Measurements from ENCODE around the gene MT1X.

Gene MT1X

DNA sequence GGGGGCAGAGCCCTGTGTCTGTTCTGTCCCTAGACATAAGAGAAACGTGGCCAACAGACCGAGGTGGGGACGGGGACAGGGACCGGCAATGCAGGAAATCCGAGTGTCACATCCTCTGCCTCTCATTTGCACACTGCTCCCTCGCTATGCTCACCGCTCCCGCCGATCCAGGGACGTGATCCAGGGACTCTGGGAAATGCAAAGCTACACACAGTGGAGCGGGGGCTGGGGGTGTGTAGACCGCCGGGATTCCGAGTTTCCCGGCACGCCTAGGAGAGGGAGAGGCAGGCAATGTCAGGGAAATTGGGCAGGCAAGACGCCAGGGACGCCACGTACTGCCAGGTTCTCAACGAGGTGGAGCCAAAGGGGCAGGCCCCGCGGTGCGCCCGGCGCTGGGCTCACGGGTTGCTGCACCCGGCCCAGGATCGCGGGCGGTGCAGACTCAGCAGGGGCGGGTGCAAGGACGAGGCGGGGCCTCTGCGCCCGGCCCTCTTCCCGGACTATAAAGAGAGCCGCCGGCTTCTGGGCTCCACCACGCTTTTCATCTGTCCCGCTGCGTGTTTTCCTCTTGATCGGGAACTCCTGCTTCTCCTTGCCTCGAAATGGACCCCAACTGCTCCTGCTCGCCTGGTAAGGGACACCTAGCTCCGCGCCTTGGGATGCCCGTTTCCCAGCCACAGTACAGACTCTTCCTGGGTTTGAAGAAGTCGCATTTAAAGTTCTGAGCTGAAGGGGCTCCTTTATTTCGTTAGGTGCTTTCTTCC lies at the start of gene MT1X:
Gene MT1X, plus strand, starts transcription at position 532 of the 764 bp plus-strand sequence. Its CDS starts 71 bp downstream, at position 603.
- peak; percentile 94 for DNase-seq (ENCODE audit: low read depth, low spot score)

DNA sequence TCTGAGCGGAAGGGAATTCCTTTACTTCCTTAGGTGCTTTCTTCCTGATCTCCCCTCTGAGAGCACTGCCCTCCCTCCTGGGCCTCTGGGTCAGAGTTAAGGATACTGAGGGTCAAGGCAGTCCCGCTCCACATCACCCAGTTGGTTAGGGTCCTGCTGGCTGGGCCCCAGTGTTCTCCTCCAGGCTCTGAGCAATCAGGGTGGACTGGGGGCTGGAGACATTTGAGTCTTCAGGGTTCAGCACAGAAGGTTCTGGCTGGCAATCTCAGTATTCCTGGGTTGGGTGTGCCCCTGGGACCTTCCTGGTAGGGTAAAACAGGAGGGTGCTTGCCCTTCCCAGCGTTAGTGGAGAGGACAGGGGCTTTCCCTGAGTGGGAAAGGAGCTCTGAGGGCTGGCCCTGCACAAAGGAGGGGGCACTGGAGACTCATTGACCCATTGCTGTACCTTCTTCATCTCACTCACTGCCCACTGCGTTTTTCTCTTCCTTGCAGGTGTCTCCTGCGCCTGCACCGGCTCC lies 49.4 kb upstream of the MT1X start:
- DNase-seq (ENCODE audit: low read depth, low spot score) = no peak

DNA sequence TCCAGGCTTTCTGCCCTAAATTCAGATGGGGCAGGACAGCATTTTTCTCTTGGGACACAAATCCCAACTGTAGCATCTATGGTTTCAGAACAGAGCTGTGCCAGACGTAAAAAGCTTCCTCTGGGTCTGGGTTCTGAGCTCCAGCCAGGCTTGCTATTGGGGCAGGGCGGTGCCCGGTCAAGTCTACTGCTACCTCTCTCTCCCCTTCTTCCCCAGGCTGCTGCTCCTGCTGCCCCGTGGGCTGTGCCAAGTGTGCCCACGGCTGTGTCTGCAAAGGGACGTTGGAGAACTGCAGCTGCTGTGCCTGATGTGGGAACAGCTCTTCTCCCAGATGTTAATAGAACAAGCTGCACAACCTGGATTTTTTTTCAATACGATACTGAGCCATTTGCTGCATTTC lies 48.7 kb upstream of the MT1X start:
- no peak for DNase-seq (ENCODE audit: low read depth, low spot score)

DNA sequence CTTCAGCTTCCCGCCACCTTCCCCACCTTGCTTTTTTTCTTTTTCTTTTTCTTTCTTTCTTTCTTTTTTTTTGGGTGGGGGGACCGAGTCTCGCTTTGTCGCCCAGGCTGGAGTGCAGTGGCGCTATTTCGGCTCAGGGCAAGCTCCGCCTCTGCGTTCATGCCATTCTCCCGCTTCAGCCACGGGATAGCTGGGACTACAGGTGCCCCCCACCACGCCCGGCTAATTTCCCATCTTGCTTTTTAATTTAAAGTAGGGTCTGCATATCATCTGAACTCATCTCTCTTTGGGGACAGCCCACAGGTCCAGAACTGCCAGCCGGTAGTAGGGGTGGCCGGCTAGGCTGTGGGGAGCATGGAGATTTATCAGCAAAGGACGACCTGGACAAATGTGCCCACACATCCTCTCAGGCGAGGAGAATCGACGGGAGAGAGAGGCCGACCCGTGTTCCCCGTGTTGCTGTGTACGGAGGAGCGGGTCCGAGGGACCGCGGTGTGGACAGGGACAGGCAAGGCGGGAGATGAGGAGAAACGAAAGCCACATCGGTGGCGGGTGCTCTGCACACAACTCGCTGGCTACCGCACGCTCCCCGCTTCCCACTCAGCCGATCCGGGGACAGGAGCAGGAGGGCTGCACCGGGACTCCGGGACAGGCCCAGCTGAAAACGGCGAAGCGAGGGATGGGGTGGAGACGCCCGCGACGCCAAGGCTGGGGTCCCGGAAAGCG lies 47.4 kb upstream of the MT1X start:
- DNase-seq (ENCODE audit: low read depth, low spot score) = peak; percentile 15

DNA sequence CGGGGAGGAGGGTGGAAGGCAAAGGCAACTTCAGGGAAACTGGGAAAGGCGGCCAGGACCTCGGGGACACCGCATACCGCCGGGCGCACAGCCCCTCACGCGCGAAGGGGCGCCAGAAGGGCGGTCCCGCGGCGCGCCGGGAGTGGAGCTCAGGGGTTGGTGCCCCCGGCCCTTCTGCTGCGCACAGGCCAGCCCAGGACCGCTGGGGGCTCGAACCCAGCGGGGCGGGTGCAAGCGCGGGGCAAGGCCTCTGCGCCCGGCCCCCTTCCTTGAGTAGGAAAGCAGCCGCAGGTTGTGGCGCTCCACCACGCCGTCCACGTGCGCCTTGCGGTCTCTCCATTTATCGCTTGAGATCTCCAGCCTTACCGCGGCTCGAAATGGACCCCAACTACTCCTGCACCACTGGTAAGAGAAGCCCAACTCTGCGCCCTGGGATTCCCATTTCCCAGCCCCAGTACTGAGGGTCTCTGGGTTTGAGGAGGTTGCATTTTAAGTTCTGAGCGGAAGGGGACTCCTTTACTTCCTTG lies 46.8 kb upstream of the MT1X start:
- DNase-seq (ENCODE audit: low read depth, low spot score) = no peak

DNA sequence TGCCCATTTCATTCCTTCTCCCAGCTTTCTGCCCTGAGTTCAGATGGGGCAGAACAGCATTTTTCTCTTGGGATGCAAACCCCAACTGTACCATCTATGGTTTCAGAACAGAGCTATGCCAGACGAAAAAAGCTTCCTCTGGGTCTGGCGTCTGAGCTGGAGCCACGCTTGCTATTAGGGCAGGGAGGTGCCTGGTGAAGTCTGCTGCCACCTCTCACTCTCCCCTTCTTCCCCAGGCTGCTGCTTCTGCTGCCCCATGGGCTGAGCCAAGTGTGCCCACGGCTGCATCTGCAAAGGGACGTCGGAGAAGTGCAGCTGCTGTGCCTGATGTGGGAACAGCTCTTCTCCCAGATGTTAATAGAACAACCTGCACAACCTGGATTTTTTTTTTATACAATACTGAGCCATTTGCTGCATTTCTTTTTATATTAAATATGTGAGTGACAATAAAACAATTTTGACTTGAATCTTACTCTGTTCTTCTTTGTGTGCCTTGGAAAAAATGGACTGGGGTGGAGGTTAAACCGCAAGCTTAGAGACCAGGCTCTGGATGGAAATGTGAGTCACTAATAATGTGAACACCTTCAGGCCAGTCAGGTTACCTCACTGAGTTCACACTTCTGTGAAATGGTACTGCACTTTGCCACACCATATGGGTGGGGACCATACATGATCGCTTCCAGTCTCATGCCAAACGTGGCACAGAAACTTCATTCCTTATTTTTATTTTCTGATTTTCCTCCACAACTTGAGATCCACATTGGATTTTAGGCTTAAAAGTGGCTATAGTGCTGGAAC lies 45.5 kb upstream of the MT1X start:
- DNase-seq (ENCODE audit: low read depth, low spot score) = no peak

DNA sequence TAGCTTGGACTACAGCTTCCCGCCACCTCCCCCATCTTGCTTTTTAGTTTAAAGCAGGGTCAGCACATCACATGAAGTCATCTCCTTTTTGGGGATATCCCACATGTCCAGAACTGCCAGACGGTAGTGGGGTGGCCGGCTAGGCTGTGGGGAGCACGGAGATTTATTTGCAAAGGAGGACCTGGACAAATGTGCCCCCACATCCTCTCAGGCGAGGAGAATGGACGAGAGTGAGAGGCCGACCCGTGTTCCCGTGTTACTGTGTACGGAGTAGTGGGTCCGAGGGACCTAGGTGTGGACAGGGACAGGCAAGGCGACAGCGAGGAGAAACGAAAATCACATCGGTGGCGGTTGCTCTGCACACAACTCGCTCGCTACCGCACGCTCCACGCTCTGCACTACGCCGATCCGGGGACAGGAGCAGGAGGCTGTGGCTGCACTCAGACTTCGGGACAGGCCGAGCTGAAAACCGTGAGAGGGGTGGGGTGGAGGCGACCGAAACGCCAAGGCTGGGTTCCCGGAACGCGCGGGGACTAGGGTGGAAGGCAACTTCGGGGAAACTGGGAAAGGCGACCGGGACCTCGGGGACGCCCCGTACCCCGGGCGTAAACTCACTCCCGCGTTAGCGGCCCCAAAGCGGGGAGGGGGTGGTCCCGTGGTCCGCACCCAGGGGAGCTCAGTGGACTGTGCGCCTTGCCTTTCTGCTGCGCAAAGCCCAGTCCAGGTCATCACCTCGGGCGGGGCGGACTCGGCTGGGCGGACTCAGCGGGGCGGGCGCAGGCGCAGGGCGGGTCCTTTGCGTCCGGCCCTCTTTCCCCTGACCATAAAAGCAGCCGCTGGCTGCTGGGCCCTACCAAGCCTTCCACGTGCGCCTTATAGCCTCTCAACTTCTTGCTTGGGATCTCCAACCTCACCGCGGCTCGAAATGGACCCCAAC lies 44.2 kb upstream of the MT1X start, which contains the start of gene MT1A:
Gene MT1A, plus strand, starts transcription at position 853 of the 937 bp plus-strand sequence. Its CDS starts 73 bp downstream, at position 926.
- DNase-seq (ENCODE audit: low read depth, low spot score) = peak; percentile 62

DNA sequence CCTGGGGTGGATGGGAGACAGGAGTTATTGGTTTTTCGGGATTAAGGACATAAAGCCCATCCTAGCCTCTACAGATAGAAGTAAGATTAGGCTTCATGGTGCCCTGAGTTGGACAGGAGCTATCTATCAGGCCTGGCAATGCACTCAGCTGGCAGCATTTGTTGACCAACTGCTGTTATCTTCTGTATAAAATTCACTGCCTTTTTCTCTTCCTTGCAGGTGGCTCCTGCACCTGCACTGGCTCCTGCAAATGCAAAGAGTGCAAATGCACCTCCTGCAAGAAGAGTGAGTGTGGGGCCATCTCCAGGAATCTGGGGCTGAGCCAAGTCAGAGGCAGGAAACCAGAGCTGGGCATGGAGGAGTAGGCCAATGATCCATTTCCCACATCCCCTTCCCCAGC lies 43.2 kb upstream of the MT1X start:
- DNase-seq (ENCODE audit: low read depth, low spot score) = no peak

DNA sequence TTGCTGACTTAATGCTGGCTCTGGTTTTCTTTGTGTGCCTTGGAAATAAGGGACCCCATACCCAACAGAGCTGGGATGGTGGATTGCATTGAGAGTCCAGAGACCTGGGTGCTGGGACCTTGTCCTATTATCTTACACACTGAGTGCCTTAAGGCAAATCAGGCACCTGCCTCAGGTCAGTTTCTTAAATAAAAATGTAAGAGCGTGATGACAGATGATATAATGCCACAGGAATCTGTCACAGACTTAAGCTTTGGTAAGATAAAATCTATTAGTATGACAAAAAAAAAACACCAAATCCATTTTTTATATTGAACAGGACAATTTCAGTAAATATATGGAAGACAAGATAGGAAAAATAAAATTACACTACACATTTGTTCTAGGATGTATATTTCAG lies 42.2 kb upstream of the MT1X start:
- DNase-seq (ENCODE audit: low read depth, low spot score) = no peak

DNA sequence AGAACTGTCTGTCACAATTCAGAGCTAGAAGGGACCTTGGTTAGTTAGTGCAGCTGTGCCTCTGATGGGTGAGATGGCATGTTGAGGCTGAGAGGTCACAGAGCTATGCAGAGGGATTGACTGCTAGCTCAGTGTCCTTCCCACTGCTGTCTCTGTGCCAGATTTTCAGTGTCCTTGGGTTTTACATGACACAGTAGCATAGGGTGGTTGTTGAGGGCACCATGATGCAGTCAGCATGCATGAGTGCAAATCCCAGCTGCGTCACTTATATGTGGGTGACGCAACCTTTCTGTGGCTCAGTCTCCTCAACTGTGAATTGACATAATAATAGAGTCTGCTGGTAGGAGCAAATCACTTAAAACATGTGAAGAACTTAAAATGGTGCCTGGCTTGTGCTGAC lies 41.1 kb upstream of the MT1X start:
- DNase-seq (ENCODE audit: low read depth, low spot score) = no peak

DNA sequence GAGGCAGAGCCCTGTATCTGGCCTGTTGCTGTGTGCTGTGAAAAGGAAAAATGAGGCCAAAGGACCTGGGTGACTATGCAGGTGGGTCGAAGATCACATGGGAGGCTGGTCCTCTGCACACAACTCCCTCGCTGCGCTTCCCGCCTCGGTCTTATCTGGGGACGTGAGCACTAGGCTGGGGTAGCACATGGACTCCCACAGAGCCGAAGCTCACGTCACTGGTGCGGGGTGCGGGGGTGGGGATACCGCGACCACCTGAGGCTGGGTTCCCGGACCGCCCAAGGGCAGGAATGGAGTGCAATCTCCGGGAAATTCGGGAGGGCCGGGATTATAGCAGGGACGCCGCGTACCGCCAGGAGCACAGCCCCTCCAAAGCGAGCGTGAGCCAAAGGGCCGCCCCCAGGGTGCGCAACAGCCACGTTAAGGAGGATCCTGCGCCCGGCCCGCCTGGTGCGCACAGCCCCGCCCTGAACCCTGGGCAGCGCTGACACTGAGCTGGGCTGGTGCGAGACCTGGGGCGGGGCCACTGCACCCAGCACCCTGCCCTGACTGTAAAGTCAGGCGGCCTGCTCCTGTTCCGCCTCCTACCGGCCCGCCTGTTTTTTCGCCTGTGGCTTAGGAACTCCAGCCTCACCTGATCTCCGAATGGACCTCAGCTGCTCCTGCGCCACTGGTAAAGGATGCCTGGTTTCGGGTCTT lies 39.0 kb upstream of the MT1X start:
- peak; percentile 40 for DNase-seq (ENCODE audit: low read depth, low spot score)

DNA sequence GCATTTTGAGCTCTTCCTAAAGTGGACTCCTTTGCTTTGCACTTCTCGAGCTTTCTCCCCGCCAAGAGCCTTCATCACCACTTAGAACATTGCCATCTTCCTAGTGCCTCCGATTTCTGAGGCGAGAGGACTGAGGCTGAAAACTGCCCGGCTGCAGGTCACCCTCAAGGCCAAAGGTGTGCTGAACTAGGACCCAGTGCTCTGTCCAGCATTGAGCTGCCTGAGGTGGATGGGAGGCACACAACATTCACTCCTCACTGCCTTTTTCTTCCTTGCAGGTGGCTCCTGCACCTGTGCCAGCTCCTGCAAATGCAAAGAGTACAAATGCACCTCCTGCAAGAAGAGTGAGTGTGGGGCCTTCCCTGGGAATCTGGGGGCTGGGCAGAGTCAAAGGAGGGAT lies 38.4 kb upstream of the MT1X start:
- DNase-seq (ENCODE audit: low read depth, low spot score) = no peak

DNA sequence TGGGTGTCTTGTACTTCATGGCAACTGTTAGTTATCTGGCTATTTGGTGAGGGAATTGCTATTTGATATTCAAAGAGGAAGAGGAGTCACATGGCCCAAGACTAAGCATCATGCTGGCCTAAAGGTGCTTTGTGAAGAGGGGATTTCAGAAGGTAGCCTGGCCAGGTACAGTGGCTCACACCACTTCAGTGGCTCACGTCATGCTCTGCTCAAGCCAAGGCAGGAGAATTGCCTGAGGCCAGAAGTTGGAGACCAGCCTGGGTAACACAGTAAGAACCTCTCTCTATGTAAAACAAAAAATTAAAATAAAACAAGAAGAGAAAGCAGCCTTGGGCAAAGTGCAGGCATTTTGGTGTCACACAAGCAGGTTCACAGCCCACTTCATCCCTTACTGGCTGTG lies 37.0 kb upstream of the MT1X start:
- DNase-seq (ENCODE audit: low read depth, low spot score) = no peak

DNA sequence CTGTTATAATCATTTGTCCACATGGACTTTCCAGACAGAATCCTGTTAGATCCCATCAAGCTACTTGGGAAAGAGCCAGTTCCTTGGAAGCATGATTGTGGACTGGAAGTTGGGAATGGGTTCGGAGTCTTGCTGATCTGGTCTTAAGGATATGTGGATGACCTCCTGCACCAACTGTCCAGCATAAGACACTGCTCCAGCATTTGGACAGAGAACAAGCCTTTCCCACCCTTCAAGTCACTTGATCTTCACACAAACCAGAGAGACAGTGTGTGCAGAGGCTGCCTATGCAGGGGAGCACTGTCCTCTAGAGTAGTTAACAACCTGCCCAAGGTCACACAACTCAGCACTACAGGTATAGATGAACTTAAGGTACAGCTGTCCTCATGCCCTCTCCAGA lies 36.4 kb upstream of the MT1X start:
- DNase-seq (ENCODE audit: low read depth, low spot score) = no peak

DNA sequence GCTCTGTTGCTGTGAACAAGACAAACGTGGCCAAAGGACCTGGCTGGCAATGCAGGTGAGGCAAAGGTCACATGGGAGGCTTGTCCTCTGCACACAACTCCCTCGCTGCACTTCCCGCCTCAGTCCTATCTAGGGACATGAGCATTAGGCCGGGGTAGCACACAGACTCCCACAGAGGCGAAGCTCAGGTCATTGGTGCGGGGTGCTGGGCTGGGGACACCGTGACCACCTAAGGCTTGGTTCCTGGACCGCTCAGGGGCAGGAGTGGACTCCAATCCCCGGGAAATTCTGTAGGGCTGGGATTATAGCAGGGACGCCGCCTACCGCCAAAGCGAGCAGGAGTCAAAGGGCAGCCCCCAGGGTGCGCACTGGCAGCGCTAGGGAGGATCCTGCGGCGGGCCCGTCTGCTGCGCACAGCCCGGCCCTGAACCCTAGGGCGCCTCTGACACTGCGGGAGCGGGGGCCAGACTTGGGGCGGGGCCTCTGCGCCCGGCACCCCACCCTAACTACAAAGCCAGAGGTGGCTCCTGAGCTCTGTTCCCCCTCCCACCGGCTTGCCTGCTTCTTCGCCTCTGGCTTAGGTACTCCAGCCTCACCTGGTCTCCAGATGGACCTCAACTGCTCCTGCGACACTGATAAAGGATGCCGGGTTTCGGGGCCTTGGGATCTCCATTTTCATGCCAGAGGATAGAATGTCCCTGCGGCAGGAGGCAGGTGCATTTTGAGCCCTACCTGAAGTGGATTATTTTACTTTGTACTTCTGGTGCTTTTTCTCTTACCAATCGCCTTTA lies 34.4 kb upstream of the MT1X start:
- DNase-seq (ENCODE audit: low read depth, low spot score) = no peak

DNA sequence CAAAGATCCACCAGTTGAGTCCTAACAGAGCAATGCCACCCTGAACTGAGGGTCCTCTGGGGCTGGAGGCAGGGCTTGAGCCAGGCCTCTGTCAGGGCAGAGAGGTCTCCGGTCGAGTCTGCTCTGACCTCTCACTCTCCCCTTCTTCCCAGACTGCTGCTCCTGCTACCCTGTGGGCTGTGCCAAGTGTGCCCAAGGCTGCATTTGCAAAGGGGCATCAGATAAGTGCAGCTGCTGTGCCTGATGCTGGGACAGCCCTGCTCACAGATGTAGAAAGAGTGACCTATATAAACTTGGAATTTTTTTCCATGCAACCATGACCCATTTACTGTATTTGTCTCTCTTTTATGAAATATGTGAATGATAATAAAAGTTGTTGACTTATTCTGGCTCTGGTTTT lies 33.0 kb upstream of the MT1X start:
- DNase-seq (ENCODE audit: low read depth, low spot score) = no peak

DNA sequence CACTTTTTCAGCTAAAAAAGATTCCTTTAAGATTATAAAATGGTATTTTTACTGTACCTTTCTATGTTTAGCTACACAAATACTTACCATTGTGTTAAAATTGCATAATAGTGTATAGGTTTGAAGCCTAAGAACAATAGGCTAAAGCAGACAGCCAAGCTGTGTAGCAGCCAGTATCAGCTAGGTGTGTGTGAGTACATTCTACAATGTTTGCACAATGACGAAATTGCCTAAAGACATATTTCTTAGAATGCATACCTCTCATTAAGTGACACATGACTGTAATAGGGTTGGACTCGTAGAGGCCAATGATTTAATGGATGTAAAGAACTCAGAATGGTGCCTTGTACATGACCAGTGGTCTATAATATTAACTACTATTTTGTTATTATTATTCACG lies 32.5 kb upstream of the MT1X start:
- DNase-seq (ENCODE audit: low read depth, low spot score) = no peak

DNA sequence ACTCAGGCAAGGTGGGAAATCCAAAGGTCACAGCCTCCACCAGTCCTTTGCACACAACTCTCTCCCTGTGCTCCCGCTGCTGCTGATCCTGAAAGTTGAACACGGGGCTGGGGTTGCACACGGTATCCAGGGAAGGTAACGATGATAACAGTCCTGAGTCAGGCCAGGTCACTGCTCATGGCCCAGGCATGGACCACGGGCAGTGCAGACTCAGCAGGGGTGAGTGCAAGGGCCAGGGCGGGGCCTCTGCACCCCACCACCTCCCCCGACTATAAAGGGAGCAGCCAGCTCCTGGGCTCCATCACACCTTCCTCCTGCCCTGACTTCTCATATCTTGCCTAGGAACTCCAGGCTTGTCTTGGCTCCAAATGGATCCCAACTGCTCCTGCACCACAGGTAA lies 30.7 kb upstream of the MT1X start, which contains the start of gene MT1B:
Gene MT1B, plus strand, starts transcription at position 301 of the 400 bp plus-strand sequence. Its CDS starts 68 bp downstream, at position 369.
- no peak for DNase-seq (ENCODE audit: low read depth, low spot score)

DNA sequence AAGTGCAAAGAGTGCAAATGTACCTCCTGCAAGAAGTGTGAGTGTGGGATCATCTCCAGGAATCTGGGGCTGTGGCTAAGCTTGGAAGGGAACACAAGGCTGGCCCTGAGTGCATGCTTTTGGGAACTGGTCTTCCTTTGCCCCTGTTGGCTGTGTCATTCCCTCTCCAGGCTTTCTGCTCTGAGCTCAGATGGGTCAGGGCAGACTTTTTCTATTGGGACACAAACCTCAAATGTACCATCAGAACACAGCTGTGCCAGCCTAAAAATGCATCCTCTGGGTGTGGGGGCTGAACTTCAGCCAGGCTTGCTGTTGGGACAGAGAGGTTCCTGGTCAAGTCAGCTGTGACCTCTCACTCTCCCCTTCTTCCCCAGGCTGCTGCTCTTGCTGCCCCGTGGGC lies 29.7 kb upstream of the MT1X start:
- DNase-seq (ENCODE audit: low read depth, low spot score) = no peak
